Cardiac fibroblast (primary cell): ENCODE results near the gene RARA.
A peak's percentile ranks its signal among the peaks of the same experiment; 100 is the strongest.
"Not testable (repeated sequence)": the region's sequence is repeated elsewhere in the genome, so short reads cannot be mapped to it uniquely, and the experiment has no call there.

Experiments used
- DNase-seq, 2 donors: peaks; one replicate each; pipeline versions ENCODE4 v3.0.0 to v3.0.0-alpha.2; 2010; ENCODE audit warnings: low read depth in 2 of 2
- H3K4me3 ChIP-seq, 2 donors: replicated peaks in 1 of 2; 1 replicate in 1 of 2; 2 replicates in 1 of 2; pipeline ENCODE4 v1.5.1; 2011; ENCODE audit warnings: low read depth in 2 of 2, low read length in 2 of 2, mild to moderate bottlenecking in 2 of 2, moderate library complexity in 1 of 2
- TF ChIP-seq, protein P1 (sequence below): IDR thresholded peaks from one replicate; pipeline ENCODE4 v1.5.1; 2011; ENCODE audit warnings: low read depth, mild to moderate bottlenecking, low read length, inconsistent platforms

Gene RARA

DNA sequence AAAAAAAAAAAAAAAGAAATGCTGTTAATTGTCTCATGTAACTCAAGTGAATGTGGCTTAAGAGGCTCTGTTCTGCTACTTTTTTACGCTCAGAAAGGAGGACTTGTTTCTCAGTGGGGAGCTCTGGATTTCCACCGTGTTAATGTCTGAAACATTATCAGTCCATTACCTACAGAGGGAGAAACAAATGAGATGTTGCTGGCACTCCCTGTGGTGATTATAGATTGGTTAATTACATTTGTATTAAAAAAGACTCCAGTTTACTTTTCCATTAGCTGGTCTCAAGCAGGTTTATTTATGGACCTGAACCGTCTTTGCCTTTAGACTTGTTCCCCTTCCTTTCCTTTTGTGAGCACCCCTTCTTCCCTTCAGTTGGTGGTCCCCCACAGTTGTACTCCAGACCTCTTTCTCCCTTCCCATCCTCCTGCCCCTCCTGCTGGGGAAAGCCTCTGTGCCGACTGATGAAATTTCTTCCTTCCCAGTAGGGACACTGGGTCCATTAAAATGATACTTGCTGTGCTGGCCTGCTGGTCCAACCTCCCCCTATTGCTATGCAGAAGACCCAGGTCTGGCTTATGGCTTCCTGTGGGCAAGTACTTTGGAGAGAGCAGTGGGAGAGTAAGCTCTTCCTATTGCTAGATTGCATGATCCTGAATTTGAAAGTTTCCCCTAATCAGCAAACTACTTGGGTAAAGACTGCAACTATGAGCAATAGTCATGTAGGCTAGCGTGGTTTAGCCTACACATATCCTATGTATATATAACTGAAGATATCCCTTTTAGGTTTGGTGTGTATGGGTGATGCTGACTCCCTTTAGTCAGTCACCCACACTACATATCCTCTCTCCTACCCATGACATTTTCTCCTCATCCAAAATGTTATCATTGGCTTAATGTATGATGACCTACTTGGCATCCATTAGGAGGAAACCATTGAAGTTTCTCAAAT is 13.2 kb upstream of the RARA start:
- no peak for DNase-seq
- TF ChIP-seq, protein P1, sequence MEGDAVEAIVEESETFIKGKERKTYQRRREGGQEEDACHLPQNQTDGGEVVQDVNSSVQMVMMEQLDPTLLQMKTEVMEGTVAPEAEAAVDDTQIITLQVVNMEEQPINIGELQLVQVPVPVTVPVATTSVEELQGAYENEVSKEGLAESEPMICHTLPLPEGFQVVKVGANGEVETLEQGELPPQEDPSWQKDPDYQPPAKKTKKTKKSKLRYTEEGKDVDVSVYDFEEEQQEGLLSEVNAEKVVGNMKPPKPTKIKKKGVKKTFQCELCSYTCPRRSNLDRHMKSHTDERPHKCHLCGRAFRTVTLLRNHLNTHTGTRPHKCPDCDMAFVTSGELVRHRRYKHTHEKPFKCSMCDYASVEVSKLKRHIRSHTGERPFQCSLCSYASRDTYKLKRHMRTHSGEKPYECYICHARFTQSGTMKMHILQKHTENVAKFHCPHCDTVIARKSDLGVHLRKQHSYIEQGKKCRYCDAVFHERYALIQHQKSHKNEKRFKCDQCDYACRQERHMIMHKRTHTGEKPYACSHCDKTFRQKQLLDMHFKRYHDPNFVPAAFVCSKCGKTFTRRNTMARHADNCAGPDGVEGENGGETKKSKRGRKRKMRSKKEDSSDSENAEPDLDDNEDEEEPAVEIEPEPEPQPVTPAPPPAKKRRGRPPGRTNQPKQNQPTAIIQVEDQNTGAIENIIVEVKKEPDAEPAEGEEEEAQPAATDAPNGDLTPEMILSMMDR = no peak
- no peak overlapping the region for H3K4me3 ChIP-seq

DNA sequence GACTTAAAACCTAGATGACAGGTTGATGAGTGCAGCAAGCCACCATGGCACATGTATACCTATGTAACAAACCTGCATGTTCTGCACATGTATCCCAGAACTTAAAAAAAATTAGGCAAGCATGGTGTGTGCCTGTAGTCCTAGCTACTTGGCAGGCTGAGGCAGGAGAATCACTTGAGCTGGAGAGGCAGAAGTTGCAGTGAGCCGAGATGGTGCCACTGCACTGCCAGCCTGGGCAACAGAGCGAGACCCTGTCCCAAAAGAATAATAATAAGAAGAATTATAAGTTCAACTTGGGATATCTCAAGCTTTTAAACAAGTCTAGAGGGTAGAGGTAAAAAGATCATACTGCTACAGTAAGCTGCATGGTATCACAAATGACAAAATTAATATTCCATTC is 11.5 kb upstream of the RARA start:
- DNase-seq = no peak
- TF ChIP-seq, protein P1 = no peak
- H3K4me3 ChIP-seq = no peak overlapping the region

DNA sequence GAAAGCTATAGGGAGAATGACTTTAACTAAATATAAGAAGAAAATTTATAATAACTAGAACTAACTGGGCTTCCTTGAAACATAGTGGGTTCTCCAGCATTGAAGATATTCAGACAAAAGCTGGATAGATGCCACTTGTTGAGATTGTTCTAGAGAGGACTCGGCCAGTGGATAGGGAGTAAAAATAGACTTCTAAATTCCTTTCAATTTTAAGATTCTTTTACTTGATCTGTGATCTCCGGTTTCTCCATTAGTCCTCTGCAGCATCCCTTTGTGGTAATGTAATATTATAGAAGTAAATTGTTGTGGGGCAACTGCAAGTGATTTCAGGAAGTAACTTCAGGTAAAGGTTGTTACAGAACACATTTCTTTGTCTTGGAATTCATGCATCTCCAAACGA is 10.3 kb upstream of the RARA start:
- H3K4me3 ChIP-seq = no peak overlapping the region
- TF ChIP-seq, protein P1 = no peak
- peak in 1 of 2 donors; percentile 77 for DNase-seq

DNA sequence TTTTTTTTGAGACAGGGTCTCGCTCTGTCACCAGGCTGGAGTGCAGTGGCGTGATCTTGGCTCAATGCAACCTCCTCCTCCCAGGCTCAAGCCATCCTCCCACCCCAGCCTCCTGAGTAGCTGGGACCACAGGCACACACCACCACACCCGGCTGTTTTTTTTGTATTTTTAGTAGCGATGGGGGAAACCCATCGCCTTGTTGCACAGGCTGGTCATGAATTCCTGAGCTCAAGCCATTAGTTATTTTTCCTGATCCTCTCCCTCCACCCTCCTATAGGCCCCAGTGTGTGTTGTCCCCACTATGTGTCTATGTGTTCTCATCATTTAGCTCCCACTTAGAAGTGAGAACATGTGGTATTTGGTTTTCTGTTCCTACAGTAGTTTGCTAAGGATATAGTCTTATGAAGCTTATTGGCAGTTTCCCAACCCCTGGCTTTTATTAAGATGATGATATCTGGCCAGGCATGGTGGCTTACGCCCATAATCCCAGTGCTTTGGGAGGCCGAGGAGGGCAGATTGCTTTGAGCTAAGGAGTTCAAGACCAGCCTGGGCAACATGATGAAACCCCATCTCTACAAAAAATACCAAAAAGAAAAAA is 9.7 kb upstream of the RARA start:
- peak in 1 of 2 donors; percentile 49 for DNase-seq
- not testable (repeated sequence) for H3K4me3 ChIP-seq

DNA sequence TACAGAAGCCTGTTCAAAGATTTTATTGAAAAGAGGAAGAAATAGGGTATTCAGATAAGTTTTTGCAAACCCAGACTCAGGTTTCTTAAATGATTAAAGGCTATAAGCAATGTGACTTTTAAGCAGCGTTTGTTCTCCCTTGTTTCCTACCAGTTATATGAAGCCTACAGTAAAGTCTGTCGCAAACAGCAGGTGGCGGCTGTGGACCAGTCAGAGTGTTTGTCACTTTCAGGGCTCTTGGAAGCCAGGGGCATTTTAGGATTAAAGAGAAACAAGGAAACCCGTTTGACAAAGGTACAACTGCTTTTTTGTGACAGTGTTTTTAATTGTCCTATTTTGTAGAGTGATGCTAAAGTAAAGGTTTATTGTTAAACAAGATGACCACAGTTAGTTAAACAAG is 7.7 kb upstream of the RARA start:
- H3K4me3 ChIP-seq = no peak overlapping the region
- TF ChIP-seq, protein P1 = no peak
- DNase-seq = no peak

DNA sequence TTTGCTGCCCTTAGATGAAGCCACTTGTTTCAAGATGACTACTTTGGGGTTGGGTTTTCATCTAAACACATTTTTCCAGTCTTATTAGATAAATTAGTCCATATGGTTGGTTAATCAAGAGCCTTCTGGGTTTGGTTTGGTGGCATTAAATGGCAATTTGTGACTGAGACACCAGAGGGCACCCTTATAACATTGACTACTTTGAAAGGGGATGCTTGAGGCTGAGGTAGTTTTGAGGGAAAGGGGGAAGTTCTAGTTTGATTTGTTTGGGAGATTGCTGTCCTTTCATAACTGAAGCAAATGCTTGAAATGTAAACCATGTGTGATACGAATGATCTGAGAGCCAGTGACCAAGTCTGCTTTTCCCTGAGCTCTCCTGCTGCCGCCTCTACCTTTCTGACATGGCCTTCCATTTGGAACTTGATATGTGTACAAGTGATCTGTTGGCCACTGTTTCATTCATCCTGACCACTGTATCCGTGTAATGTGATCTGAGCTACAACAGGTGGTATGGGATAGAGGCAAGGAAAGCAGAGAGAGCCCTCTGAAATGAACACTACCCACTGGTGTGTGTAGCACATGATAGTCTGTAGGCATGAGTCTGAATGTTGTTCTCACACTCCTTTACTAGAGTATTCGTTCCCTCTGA is 5.8 kb upstream of the RARA start:
- no peak overlapping the region for H3K4me3 ChIP-seq
- peak; percentile 82 to 84 for DNase-seq
- TF ChIP-seq, protein P1 = peak; percentile 65
